Left lung (tissue), 10 donors: ENCODE data around the gene TECPR1. TPM values are rescaled to one million over a fixed set of nuclear protein-coding genes. Genes with fewer than 3 reads are reported as not detected.
A peak's percentile ranks its signal among the peaks of the same experiment; 100 is the strongest.

Source experiments
- ATAC-seq: fragments of 200-7000 bp; cut with Tn5 transposase; one replicate; pipeline ENCODE4 v1.9.1; 2020; ENCODE audit warnings: moderate library complexity
- DNase-seq, 4 donors: peaks; one replicate each; pipeline ENCODE4 v3.0.0-alpha.2; 2013 to 2020
- H3K27ac ChIP-seq, 2 donors: fragments of 200-600 bp; sonication (generic) in 1 of 2; one replicate each; pipeline versions ENCODE4 v1.5.0 to v1.8.0; 2020 to 2021
- H3K27me3 ChIP-seq, 2 donors: fragments of 200-600 bp; sonication (generic) in 1 of 2; one replicate each; pipeline versions ENCODE4 v1.5.0 to v1.8.0; 2020 to 2021
- H3K36me3 ChIP-seq, 2 donors: fragments of 200-600 bp; sonication (generic) in 1 of 2; one replicate each; pipeline versions ENCODE4 v1.5.0 to v1.8.0; 2020 to 2021
- H3K4me1 ChIP-seq, 2 donors: fragments of 200-600 bp; one replicate each; pipeline ENCODE4 v1.8.0; 2021
- H3K4me3 ChIP-seq, 2 donors: fragments of 200-600 bp; sonication (generic) in 1 of 2; one replicate each; pipeline versions ENCODE4 v1.5.0 to v1.8.0; 2020 to 2021; ENCODE audit warnings: mild to moderate bottlenecking in 1 of 2
- H3K9me3 ChIP-seq, 2 donors: fragments of 200-600 bp; sonication (generic) in 1 of 2; one replicate each; pipeline versions ENCODE4 v1.5.0 to v1.8.0; 2020 to 2021
- CTCF ChIP-seq, 2 donors: fragments of 200-600 bp; sonication (generic) in 1 of 2; IDR thresholded peaks; one replicate each; pipeline versions ENCODE4 v1.5.0 to v1.8.0; 2021; ENCODE audit warnings: antibody characterized with exemption in 2 of 2
- intact Hi-C, 2 donors: fragments of 100-400 bp; cut with DNase I; formaldehyde crosslinking; loops; one replicate each; pipeline versions ENCODE4 v1.11.2 to v1.14.2; 2022
- polyA plus RNA-seq, 6 donors: library from polyadenylated mRNA; unstranded; fragments of 120-200 nt; gene quantifications; one replicate each; pipeline ENCODE4 v1.2.1, GENCODE V29; 2013; ENCODE audit not compliant: insufficient read length in 6 of 6
- total RNA-seq, 2 donors: library from RNA; stranded (reverse); fragmentation: NEBNext Ultra II Directional; extraction: Animal tissue kit (Norgen Biotek cat#: 25700); gene quantifications; one replicate each; pipeline ENCODE4 v1.2.1, GENCODE V29; 2021
- donor health status: DM: no; HTN: yes; CAD: no.
- donor health status: DM: no; HTN: no; CAD: no.

The TECPR1 gene
- total and polyA plus RNA-seq, 8 donors, result 24.5 to 67.4 (median 28.7) TPM

- no peak overlapping the region for H3K27ac ChIP-seq
- TF ChIP-seq CTCF (IDR thresholded peaks at IDR 0.05), result no peak
- no peaks in the 10 kb centered on the region for H3K9me3 ChIP-seq
- ATAC-seq (no peak), DNase-seq (no peak)
- no peak overlapping the region for H3K4me3 ChIP-seq
- H3K4me1 ChIP-seq, result peaks cover 4 to 13% of the 10 kb centered on the region in 2 donors
- peaks cover 0 to 31% of the 10 kb centered on the region in 2 donors for H3K36me3 ChIP-seq
- no peaks in the 10 kb centered on the region for H3K27me3 ChIP-seq
- intact Hi-C loops, result no loop called here
These were observed 76.6 kb downstream of the TECPR1 start for GRCh38 chr7:98175260-98175940.

GRCh38 chr7:98174334-98175259 lies 77.4 kb downstream of the TECPR1 start:
- Histone ChIP-seq H3K36me3 (peaks cover 0 to 31% of the 10 kb centered on the region in 2 donors), H3K4me3 (no peak overlapping the region), H3K27ac (no peak overlapping the region), H3K9me3 (no peaks in the 10 kb centered on the region), H3K4me1 (peaks cover 4 to 13% of the 10 kb centered on the region in 2 donors), H3K27me3 (no peaks in the 10 kb centered on the region)
- intact Hi-C loops, result no loop called here
- no peak for ATAC-seq
- peak in 2 of 4 donors; percentile 58 to 84 for DNase-seq
- TF ChIP-seq CTCF (IDR thresholded peaks at IDR 0.05), result no peak

- Histone ChIP-seq H3K27me3 (no peaks in the 10 kb centered on the region), H3K9me3 (no peaks in the 10 kb centered on the region), H3K4me3 (no peak overlapping the region), H3K4me1 (peaks cover 0 to 15% of the 10 kb centered on the region in 2 donors), H3K36me3 (peaks cover 0 to 31% of the 10 kb centered on the region in 2 donors), H3K27ac (no peak overlapping the region)
- intact Hi-C loops, result no loop called here
- DNase-seq (no peak), ATAC-seq (no peak)
- no peak for TF ChIP-seq CTCF (IDR thresholded peaks at IDR 0.05)
These were observed 80.6 kb downstream of the TECPR1 start for GRCh38 chr7:98171449-98171848.

GRCh38 chr7:98170966-98171365 lies 81.1 kb downstream of the TECPR1 start:
- Histone ChIP-seq H3K27ac (no peak overlapping the region), H3K4me3 (no peak overlapping the region), H3K36me3 (peaks cover 0 to 31% of the 10 kb centered on the region in 2 donors), H3K9me3 (no peaks in the 10 kb centered on the region), H3K4me1 (peaks cover 0 to 15% of the 10 kb centered on the region in 2 donors), H3K27me3 (no peaks in the 10 kb centered on the region)
- ATAC-seq, result no peak
- TF ChIP-seq CTCF (IDR thresholded peaks at IDR 0.05), result no peak
- no peak for DNase-seq
- intact Hi-C loops, result no loop called here
